GM19397 (cell line): ENCODE measurements around the gene LRRC26.

Experiments used
- ATAC-seq: cut with Tn5 transposase; IDR thresholded peaks from one replicate; pipeline ENCODE4 v1.9.1; 2021; ENCODE audit warnings: mild to moderate bottlenecking, moderate library complexity; ENCODE audit not compliant: unreplicated experiment

LRRC26 gene

GRCh38 chr9:137168904-137169856 is 671 bp downstream of the LRRC26 start:
- ATAC-seq, result no peak

DNA sequence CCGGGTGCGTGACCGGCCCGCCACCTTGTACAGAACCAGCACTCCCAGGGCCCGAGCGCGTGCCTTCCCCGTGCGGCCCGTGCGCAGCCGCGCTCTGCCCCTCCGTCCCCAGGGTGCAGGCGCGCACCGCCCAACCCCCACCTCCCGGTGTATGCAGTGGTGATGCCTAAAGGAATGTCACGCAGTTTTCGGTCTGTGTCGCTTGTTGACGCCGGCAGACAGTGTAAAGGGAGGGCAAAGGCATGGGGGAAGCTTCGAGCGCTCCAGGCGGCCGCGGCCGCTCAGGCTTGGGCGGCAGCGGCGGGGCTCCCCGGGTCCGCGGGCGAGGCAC is 1.3 kb downstream of the LRRC26 start:
- no peak for ATAC-seq

DNA sequence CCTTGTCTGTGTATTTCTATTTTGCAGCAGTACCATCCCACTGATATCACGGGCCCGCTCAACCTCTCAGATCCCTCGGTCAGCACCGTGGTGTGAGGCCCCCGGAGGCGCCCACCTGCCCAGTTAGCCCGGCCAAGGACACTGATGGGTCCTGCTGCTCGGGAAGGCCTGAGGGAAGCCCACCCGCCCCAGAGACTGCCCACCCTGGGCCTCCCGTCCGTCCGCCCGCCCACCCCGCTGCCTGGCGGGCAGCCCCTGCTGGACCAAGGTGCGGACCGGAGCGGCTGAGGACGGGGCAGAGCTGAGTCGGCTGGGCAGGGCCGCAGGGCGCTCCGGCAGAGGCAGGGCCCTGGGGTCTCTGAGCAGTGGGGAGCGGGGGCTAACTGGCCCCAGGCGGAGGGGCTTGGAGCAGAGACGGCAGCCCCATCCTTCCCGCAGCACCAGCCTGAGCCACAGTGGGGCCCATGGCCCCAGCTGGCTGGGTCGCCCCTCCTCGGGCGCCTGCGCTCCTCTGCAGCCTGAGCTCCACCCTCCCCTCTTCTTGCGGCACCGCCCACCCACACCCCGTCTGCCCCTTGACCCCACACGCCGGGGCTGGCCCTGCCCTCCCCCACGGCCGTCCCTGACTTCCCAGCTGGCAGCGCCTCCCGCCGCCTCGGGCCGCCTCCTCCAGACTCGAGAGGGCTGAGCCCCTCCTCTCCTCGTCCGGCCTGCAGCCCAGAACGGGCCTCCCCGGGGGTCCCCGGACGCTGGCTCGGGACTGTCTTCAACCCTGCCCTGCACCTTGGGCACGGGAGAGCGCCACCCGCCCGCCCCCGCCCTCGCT is 1.9 kb downstream of the LRRC26 start:
- no peak for ATAC-seq

DNA sequence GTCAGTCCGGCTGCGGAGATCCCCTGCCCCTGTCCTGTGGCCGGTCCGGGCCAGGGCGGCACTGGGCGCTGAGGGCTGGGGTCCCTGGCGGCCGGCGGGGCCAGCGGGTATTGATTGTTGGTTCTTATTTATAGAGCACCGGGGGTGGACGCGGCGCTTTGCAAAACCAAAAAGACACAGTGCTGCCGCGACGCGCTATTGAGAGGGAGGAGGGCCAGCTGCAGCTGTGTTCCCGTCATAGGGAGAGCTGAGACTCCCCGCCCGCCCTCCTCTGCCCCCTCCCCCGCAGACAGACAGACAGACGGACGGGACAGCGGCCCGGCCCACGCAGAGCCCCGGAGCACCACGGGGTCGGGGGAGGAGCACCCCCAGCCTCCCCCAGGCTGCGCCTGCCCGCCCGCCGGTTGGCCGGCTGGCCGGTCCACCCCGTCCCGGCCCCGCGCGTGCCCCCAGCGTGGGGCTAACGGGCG is 2.5 kb downstream of the LRRC26 start:
- ATAC-seq, result no peak

DNA sequence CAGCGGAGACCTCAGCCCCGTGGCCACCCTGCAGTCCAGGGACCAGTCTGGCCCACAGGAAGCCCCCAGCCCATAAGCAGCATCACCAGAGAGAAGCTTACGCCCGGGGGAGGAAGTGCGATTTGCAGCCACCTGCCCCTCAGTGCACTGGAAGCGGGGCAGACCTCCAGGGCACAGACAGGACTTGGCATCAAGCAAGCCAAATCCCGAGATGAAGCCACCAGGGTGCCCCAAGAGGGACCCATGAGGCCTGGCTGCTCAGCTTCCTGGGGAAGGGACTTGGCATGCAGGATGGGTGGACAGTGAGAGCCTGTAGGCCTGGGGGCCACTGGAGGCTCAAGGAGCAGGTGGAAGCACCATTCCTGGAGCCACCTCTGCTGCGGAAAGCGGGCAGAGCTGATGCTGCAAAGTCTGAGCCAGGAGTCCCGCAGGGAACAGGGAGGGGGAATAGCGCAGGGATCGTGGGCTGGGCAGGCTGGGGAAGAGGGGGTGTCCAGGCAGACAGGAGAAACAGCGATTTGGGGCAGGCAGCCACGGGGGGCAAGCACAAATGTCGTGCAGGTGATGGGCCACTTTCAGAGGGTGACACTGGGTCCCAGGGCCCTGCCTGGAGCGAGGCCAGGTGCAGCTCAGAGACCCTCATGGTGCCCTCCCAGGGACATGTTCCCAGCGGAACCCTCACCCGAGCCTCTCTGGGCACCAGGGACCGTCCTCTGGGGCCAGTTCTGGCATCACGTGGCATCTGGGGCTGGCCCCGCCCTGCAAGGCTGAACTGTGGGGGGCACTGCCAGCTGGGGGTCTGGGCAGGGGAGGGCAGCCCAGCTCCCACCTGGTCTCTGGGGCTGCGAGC is 3.2 kb downstream of the LRRC26 start:
- no peak for ATAC-seq

DNA sequence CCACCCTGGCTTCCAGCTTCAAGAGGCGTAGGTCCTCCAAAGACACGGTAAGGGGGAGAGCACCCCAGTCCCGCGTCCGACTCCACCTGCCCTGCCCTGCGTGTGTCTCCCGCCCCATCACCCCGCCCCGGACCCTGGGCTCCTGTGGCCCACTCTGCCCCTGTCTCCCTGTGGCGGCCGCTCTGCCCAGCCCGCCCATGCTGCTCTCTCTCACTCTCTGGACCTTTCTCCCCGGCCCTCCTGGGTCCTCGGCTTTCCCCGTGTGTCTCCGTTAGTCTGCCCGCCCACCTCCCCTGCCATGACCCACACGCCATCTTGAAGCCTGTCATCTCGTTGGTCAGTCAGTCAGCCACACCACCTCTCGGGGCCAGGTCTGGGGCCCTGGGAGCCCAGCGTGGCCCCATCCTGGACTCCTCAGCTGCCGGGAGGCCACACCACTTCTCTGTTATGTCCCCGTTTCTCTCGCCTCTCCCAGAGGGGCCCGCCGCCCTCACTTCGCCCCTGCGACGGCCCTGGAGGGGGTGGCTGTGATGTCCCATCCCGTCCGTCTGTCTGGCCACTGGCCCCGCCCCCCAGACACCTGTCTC is 4.5 kb downstream of the LRRC26 start:
- ATAC-seq, result no peak

GRCh38 chr9:137164370-137165249 is 5.2 kb downstream of the LRRC26 start:
- no peak for ATAC-seq

- ATAC-seq, result no peak
Observed at GRCh38 chr9:137163805-137164204, 6.0 kb downstream of the LRRC26 start.

GRCh38 chr9:137163365-137163715 is 6.5 kb downstream of the LRRC26 start:
- ATAC-seq, result no peak

DNA sequence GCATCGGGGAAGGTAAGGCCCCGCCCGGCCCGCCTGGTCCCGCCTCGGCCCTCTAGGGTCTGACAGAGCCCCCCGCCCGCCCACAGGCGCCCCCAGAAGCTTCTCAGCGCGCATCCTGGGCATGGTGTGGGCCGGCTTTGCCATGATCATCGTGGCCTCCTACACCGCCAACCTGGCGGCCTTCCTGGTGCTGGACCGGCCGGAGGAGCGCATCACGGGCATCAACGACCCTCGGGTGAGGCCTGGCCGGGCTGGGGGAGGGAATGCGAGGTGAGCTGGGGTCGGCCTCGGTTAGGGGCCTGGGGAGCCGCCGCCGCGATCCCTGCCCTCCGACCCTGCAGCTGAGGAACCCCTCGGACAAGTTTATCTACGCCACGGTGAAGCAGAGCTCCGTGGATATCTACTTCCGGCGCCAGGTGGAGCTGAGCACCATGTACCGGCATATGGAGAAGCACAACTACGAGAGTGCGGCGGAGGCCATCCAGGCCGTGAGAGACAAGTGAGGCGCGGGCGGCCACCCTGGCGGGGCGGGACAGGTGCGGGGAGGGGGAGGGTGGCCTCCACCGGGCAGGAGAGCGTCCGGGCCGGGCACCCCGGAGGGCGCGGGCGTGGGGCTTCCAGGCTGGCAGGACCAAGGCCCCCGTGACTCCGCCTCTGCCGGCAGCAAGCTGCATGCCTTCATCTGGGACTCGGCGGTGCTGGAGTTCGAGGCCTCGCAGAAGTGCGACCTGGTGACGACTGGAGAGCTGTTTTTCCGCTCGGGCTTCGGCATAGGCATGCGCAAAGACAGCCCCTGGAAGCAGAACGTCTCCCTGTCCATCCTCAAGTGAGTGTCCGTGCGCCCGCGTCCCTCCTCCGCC is 7.1 kb downstream of the LRRC26 start:
- ATAC-seq, result no peak

GRCh38 chr9:137161558-137162486 is 8.0 kb downstream of the LRRC26 start:
- no peak for ATAC-seq

DNA sequence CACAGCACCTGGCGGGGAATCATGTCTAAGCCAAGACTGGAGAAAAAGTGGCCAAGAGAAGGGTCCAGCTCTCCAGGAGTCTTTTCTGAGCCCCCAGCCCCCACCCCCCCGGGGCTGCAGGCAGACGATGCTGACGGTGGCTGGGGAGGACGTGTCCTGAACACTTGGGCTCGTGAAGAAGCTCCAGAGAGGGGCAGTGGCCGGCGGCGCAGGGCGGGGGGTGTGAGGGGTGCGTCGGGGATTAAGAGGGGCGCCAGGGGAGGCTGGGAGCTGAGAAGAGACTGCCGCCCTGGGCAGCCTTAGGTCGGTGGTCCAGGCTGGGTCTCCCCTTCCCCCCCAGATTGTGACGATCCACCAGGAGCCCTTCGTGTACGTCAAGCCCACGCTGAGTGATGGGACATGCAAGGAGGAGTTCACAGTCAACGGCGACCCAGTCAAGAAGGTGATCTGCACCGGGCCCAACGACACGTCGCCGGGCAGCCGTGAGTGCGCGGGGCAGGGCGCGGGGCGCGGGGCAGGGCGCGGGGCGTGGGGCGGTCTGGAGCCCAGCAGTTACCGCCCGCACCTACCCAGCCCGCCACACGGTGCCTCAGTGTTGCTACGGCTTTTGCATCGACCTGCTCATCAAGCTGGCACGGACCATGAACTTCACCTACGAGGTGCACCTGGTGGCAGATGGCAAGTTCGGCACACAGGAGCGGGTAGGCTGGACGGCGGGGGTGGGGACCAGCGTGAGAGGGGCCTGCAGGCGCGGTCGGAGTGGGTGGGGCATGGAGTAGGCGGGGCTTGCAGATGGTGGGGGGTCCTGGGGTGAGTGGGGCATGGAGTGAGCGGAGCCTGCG is 8.9 kb downstream of the LRRC26 start:
- no peak for ATAC-seq

- no peak for ATAC-seq
Observed at GRCh38 chr9:137160054-137160425, 9.8 kb downstream of the LRRC26 start.

DNA sequence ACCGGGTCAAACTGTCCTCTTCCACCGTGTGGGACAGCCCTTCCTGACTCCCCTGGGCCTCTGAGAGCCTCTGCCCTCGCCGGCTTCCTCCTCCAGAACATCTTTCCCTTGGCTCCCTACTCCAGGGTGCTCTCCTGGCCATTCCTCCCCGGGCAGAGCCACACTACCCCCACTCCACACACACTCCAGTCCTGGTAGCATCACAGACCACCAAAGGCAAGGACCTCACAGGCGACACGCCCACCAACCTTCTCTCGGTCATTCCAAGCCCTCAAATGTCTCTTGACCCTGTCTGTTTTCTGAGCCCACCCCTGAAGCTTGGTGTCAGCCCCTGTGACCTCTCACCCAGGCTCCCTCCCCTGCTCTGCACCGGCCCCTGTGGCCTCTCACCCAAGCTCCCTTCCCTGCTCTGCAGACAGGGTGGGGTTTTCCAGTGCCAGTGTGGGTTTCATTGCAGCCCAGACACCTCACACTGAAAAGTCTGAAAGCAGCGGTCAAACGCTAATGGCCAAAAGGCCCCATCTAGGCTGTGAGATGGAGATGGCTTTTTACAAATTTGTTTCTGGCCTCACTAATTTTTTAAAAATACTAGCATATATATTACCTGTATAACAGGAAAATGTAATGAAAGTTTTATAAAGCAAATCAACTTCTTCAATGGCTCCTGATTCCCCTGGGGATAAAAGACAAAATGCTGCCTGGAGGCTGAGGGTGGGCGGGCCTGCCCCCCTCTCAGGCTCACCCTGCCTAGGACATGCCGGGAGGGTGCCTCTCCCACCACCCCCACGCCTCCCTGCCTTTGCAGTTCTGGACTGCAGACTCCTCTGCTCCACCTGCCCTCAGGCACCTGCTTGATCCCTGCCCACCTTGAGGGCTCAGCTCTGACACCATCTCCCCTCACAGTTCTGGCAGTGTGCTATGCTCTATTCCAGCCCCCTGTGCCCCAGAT is 10.5 kb downstream of the LRRC26 start:
- ATAC-seq, result no peak

DNA sequence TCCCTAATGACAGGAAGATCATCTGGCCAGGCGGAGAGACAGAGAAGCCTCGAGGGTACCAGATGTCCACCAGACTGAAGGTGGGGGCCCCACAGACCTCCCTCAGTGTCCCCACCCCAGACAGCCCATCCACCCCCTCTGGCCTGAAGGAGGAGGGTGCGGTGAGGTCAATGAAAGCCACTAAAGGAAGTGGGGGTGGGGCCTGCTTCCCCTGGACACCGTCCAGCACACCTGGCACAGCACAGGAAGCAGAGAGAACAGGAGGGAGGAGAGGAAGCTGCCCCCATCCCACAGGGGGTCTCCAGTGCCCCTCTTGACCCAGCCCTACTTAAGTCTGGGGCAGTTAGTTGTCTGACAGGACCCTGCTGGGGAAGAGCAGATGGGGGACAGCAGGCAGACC is 11.2 kb downstream of the LRRC26 start:
- no peak for ATAC-seq
